Measurements from ENCODE around the gene OR2A2.

The OR2A2 gene

GRCh38 chr7:144085978-144086377 is 23.4 kb upstream of the OR2A2 start, which contains the start of gene OR2A12:
Gene OR2A12 (plus strand): TSS chr7:144086278. CDS start chr7:144095108, 8,830 bp downstream.
- Histone ChIP-seq H3K27me3 (replicated peaks; ENCODE audit: control insufficient read depth, insufficient read depth, low read length) (no peaks in the 10 kb centered on the region), H3K4me3 (replicated peaks; ENCODE audit: low read depth, low read length) (no peak within 1 kb of the TSS), H3K36me3 (ENCODE audit: control insufficient read depth, insufficient read depth, low read length) (no peaks in the 10 kb centered on the region)
- no peak for DNase-seq (ENCODE audit: extremely low read depth, insufficient read length)
- TF ChIP-seq CTCF (IDR thresholded peaks at IDR 0.05; ENCODE audit: insufficient read depth, low read length, poor library complexity, severe bottlenecking), result no peak

- no peak for TF ChIP-seq CTCF (IDR thresholded peaks at IDR 0.05; ENCODE audit: insufficient read depth, low read length, poor library complexity, severe bottlenecking)
- H3K27me3 ChIP-seq (replicated peaks; ENCODE audit: control insufficient read depth, insufficient read depth, low read length), result no peaks in the 10 kb centered on the region
- no peak overlapping the region for H3K4me3 ChIP-seq (replicated peaks; ENCODE audit: low read depth, low read length)
- DNase-seq (ENCODE audit: extremely low read depth, insufficient read length), result no peak
- no peaks in the 10 kb centered on the region for H3K36me3 ChIP-seq (ENCODE audit: control insufficient read depth, insufficient read depth, low read length)
Observed at GRCh38 chr7:144086730-144087129, 22.7 kb upstream of the OR2A2 start.

GRCh38 chr7:144087230-144087629 is 22.2 kb upstream of the OR2A2 start:
- Histone ChIP-seq H3K27me3 (replicated peaks; ENCODE audit: control insufficient read depth, insufficient read depth, low read length) (no peaks in the 10 kb centered on the region), H3K36me3 (ENCODE audit: control insufficient read depth, insufficient read depth, low read length) (no peaks in the 10 kb centered on the region), H3K4me3 (replicated peaks; ENCODE audit: low read depth, low read length) (no peak overlapping the region)
- DNase-seq (ENCODE audit: extremely low read depth, insufficient read length), result no peak
- no peak for TF ChIP-seq CTCF (IDR thresholded peaks at IDR 0.05; ENCODE audit: insufficient read depth, low read length, poor library complexity, severe bottlenecking)

- H3K27me3 ChIP-seq (replicated peaks; ENCODE audit: control insufficient read depth, insufficient read depth, low read length), result no peaks in the 10 kb centered on the region
- H3K4me3 ChIP-seq (replicated peaks; ENCODE audit: low read depth, low read length), result no peak overlapping the region
- DNase-seq (ENCODE audit: extremely low read depth, insufficient read length), result no peak
- TF ChIP-seq CTCF (IDR thresholded peaks at IDR 0.05; ENCODE audit: insufficient read depth, low read length, poor library complexity, severe bottlenecking), result no peak
- H3K36me3 ChIP-seq (ENCODE audit: control insufficient read depth, insufficient read depth, low read length), result no peaks in the 10 kb centered on the region
Observed at GRCh38 chr7:144090667-144091066, 18.7 kb upstream of the OR2A2 start.

- no peak for TF ChIP-seq CTCF (IDR thresholded peaks at IDR 0.05; ENCODE audit: insufficient read depth, low read length, poor library complexity, severe bottlenecking)
- Histone ChIP-seq H3K4me3 (replicated peaks; ENCODE audit: low read depth, low read length) (no peak overlapping the region), H3K36me3 (ENCODE audit: control insufficient read depth, insufficient read depth, low read length) (no peaks in the 10 kb centered on the region), H3K27me3 (replicated peaks; ENCODE audit: control insufficient read depth, insufficient read depth, low read length) (no peaks in the 10 kb centered on the region)
- no peak for DNase-seq (ENCODE audit: extremely low read depth, insufficient read length)
Observed at GRCh38 chr7:144098776-144099175, 10.6 kb upstream of the OR2A2 start.

- no peak for TF ChIP-seq CTCF (IDR thresholded peaks at IDR 0.05; ENCODE audit: insufficient read depth, low read length, poor library complexity, severe bottlenecking)
- no peaks in the 10 kb centered on the region for H3K36me3 ChIP-seq (ENCODE audit: control insufficient read depth, insufficient read depth, low read length)
- H3K4me3 ChIP-seq (replicated peaks; ENCODE audit: low read depth, low read length), result no peak overlapping the region
- no peak for DNase-seq (ENCODE audit: extremely low read depth, insufficient read length)
- H3K27me3 ChIP-seq (replicated peaks; ENCODE audit: control insufficient read depth, insufficient read depth, low read length), result no peaks in the 10 kb centered on the region
Observed at GRCh38 chr7:144100607-144101006, 8.8 kb upstream of the OR2A2 start.
